Erythroblast (primary cell): ENCODE data around the gene AHRR.
"Not testable (repeated sequence)": the region's sequence is repeated elsewhere in the genome, so short reads cannot be mapped to it uniquely, and the experiment has no call there.

Source experiments
- DNase-seq, 2 experiments: peaks; one replicate each; lab custom pipeline; 2025; lab: John Stamatoyannopoulos, UW
- GATA1 ChIP-seq: IDR thresholded peaks from 2 replicates; pipeline ENCODE4 v1.6.1; 2011; ENCODE audit warnings: low read depth, mild to moderate bottlenecking, control low read depth, low read length, moderate library complexity
- POLR2A ChIP-seq: IDR thresholded peaks from 2 replicates; pipeline ENCODE4 v1.6.1; 2011; ENCODE audit warnings: mild to moderate bottlenecking, low read length

AHRR gene

DNA sequence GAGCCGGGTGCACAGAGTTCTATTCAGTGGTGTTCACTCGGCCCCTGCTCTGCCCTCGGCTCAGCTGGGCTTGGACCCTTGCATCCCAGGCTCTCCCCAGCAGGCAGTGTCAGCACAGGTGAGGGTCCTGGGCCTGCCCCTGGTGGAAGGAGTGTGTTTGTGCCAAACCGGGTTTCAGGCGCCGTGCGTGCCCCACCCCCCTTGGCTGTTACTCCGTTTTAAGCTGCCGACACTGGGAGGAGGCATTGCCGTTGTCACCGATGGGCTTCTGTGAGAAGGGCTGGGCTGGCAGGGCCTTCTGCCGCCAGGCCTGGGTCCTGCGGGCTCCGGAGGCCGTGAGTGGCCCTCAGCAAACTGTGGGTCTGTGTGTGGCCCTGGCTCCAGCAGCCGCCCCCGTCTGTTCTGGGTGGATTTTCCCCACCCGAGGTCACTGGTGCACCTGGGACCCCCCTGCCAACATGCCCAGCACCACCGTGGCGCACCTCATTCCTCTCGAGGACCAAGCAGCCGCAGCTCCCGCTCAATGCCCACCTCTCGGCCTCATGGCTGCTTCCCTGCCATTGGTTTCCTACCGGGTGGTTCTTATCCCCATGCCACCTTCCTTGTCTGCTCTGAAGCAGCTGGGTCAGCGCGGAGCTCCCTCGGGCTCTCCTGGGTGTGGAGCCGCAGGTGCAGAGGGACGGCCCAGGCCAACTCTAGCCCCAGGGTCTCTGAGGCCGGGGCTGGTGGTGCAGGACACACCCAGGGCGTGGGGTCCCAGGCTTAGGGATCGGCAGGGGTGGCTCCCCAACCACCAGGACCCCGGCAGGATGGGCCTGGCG lies 77.2 kb downstream of the AHRR start:
- TF ChIP-seq POLR2A: no peak
- no peak for TF ChIP-seq GATA1
- DNase-seq: no peak

- peak; percentile 57 to 68 for DNase-seq
- TF ChIP-seq GATA1: no peak
- peak; percentile 58 for TF ChIP-seq POLR2A
These were observed 78.1 kb downstream of the AHRR start for GRCh38 chr5:399296-400281.

GRCh38 chr5:400282-401145 lies 79.0 kb downstream of the AHRR start:
- no peak for DNase-seq
- no peak for TF ChIP-seq POLR2A
- no peak for TF ChIP-seq GATA1

GRCh38 chr5:401146-402034 lies 79.9 kb downstream of the AHRR start:
- TF ChIP-seq GATA1 (no peak), POLR2A (no peak)
- DNase-seq: no peak

GRCh38 chr5:402219-402614 lies 80.7 kb downstream of the AHRR start:
- DNase-seq: not testable (repeated sequence)

DNA sequence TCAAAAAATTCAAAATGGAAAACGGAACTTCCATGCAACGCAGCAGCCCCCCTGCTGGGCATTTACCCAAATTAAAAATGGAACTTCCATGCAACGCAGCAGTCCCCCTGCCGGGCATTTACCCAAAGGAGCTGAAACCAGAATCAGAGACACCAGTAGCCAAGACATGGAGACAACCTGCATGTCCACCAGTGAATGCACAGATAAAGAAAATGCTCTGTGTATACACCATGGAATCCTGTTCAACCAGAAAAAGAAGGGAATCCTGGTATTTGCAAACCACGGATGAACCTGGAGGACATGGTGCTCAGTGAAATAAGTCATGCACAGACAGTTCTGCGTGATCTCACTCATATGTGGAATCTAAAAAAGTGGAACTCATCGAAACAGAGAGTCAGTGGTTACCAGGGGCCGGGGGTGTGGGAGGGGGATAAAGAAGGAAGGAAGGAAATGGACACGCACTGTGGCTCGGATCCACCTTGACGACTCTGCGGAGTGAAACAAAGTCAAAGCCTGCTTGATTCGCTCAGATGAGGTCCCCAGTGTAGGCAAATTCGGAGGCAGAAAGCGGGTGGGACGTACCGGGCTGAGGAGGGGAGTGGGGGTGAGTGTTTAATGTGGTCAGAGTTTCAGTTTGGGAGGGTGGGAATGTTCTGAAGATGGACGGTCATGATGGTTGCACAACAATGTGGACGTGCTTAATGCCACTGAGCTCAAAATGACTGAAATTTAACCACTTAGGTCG lies 81.3 kb downstream of the AHRR start:
- TF ChIP-seq GATA1: no peak
- TF ChIP-seq POLR2A: no peak
- DNase-seq: no peak

DNA sequence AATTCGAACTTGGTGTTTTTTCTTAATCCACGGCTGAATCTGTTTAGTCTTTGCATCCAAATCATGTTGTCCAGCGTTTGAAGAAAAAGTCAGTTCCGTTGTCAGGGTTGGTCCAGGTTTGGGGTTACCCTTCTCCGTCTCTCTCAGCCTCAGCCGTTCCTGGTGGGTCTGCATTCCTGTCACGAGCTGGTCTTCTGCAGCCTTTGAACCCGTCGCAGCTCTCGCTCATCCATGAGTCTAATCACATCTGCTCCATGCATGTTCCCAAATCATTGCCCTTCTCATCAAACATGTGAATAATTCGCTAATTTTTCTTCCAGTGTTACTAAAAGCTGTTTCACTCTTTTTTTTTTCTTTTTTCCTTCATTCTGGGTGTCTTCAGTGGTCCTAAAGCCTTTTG lies 82.5 kb downstream of the AHRR start:
- no peak for TF ChIP-seq GATA1
- TF ChIP-seq POLR2A: no peak
- no peak for DNase-seq

- DNase-seq: no peak
- TF ChIP-seq POLR2A (no peak), GATA1 (no peak)
These were observed 83.2 kb downstream of the AHRR start for GRCh38 chr5:404666-405241.

DNA sequence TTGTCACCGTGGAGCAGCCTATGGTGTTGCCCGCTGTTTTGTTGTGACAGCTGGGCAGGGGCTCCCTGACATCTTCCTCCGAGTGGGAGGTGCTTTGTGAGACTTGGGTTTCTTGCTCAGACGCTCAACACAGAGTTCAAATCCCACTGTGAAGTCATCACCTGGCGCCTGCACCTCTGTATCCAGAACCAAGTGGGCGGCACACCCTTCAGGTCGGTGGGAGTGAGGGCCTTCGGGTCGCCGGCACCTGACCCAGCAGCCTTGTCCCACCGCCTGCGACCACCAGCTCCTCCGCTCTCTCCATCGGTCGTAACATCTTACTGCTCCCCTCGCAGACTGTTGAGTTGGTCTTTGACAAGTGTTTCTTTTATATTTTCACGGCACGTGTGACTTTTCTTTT lies 83.9 kb downstream of the AHRR start:
- TF ChIP-seq GATA1 (no peak), POLR2A (no peak)
- no peak for DNase-seq

DNA sequence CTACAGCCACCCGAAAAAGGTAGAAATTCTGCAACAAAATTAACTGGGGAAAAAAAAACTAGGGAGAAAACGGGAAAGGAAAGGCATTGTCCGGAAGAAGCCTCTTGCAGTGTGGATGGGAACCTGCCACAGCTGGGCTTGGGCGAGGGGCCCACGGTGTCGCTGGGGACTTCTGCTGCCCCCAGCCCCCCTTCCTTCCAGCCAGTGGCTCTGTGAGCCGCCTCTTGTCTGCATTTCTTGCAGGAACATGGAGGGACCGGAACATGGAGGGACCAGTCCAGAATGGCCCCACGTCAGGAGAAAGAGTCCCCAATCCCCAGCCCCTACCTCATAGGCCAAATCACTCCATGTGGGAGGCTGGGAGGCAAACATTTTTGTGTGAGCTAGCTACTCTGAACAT lies 84.5 kb downstream of the AHRR start:
- DNase-seq: no peak
- no peak for TF ChIP-seq POLR2A
- no peak for TF ChIP-seq GATA1

- TF ChIP-seq POLR2A (no peak), GATA1 (no peak)
- no peak for DNase-seq
These were observed 85.5 kb downstream of the AHRR start for GRCh38 chr5:407051-407450.

DNA sequence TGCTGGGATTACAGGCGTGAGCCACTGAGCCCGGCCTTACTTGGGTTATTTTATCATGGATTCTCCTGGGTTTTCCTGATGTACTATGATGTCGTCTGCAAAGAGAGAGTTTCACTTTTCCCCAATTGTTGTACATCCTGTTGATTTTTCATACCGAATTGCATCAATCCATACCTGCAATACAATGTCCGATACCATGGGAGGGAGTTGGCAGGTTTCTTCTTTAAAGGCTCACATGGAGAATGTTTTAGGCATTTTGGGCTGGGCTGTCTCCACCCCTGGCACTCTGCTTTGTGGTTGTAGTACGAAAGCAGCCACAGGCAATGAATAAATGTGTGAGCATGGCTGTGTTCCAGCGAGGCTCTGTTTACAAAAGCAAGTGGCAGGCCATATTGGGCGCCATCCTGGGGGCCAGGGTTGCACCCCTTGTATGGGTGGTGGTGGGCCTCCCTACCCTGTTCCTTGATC lies 86.3 kb downstream of the AHRR start:
- DNase-seq: no peak
- TF ChIP-seq POLR2A (no peak), GATA1 (no peak)
